A673 (cell line): ENCODE results near the gene KLHL4. TPM values are rescaled to one million over a fixed set of nuclear protein-coding genes. Genes with fewer than 3 reads are reported as not detected.
"Not testable (repeated sequence)": the region's sequence is repeated elsewhere in the genome, so short reads cannot be mapped to it uniquely, and the experiment has no call there.

Experiments used
- Bru-seq: library from RNA; stranded (reverse); fragments of 400-500 nt; gene quantifications from one replicate; lab custom pipeline; 2021; lab: Mats Ljungman, UMichigan
- BruChase-seq, 2 experiments: library from RNA; stranded (reverse); fragments of 400-500 nt; gene quantifications; one replicate each; lab custom pipeline; 2021; lab: Mats Ljungman, UMichigan
- BruUV-seq: library from RNA; stranded (reverse); fragments of 400-500 nt; replicated peaks from 2 replicates; lab custom pipeline; 2021; lab: Mats Ljungman, UMichigan
- CTCF ChIA-PET: fragments of 300-600 bp; sonication (Branson Sonifier 250); formaldehyde crosslinking; loops from one replicate; lab custom pipeline; 2022; ENCODE audit warnings: antibody characterized with exemption; lab: Charles Lee
- POLR2A ChIA-PET: fragments of 300-600 bp; sonication (Branson Sonifier 250); formaldehyde crosslinking; loops from one replicate; lab custom pipeline; 2022; ENCODE audit warnings: antibody characterized with exemption; ENCODE audit not compliant: low non-redundant PET; lab: Charles Lee
- DNase-seq: peaks from one replicate; pipeline ENCODE4 v3.0.0-alpha.2; 2015; ENCODE audit warnings: low spot score
- H3K27ac ChIP-seq: fragments of 200-600 bp; sonication (generic); 2 replicates; pipeline ENCODE4 v1.5.1; 2016; ENCODE audit warnings: mixed run types, low read depth, mild to moderate bottlenecking, mixed read lengths, antibody characterized with exemption, low read length; ENCODE audit not compliant: poor library complexity, severe bottlenecking
- H3K27me3 ChIP-seq: fragments of 200-600 bp; sonication (generic); replicated peaks from 2 replicates; pipeline ENCODE4 v1.6.1; 2017; ENCODE audit warnings: mixed run types, low read depth, mild to moderate bottlenecking, mixed read lengths, antibody characterized with exemption, low read length; ENCODE audit not compliant: insufficient read depth, poor library complexity
- H3K36me3 ChIP-seq: fragments of 200-600 bp; sonication (generic); 2 replicates; pipeline ENCODE4 v1.6.1; 2016; ENCODE audit warnings: mixed run types, mild to moderate bottlenecking, mixed read lengths, antibody characterized with exemption, low read length; ENCODE audit not compliant: insufficient read depth, poor library complexity, severe bottlenecking
- H3K4me1 ChIP-seq: fragments of 200-600 bp; sonication (generic); 2 replicates; pipeline ENCODE4 v1.6.1; 2017; ENCODE audit warnings: mixed run types, mild to moderate bottlenecking, mixed read lengths, antibody characterized with exemption, low read length; ENCODE audit not compliant: insufficient read depth, poor library complexity, severe bottlenecking
- H3K4me3 ChIP-seq: fragments of 200-600 bp; sonication (generic); 2 replicates; pipeline ENCODE4 v1.5.1; 2016; ENCODE audit warnings: low read depth, mixed run types, mild to moderate bottlenecking, mixed read lengths, low read length; ENCODE audit not compliant: poor library complexity, severe bottlenecking
- H3K9me3 ChIP-seq: fragments of 200-600 bp; sonication (generic); 2 replicates; pipeline ENCODE4 v1.6.1; 2016; ENCODE audit warnings: mixed run types, low read depth, mild to moderate bottlenecking, mixed read lengths, antibody characterized with exemption, low read length; ENCODE audit not compliant: poor library complexity, severe bottlenecking
- EZH2 ChIP-seq: fragments of 200-600 bp; sonication (generic); IDR thresholded peaks from 2 replicates; pipeline ENCODE4 v1.6.1; 2017; ENCODE audit warnings: borderline replicate concordance, low read depth, mild to moderate bottlenecking, mixed read lengths, antibody characterized with exemption, low read length; ENCODE audit not compliant: poor library complexity, severe bottlenecking
- intact Hi-C: fragments of 100-400 bp; cut with micrococcal nuclease; formaldehyde crosslinking; loops from one replicate; pipeline ENCODE4 v1.10.0; 2022; ENCODE audit not compliant: unreplicated experiment
- long read RNA-seq: library from polyadenylated mRNA; stranded (forward); transcript quantifications from one replicate; pipeline ENCODE4 v2.0.0, GENCODE V29; 2022
- total RNA-seq: library from RNA; stranded (reverse); gene quantifications from 2 replicates; pipeline ENCODE4 v1.2.3, GENCODE V29; 2021
- TF ChIP-seq, protein P1 (sequence below): fragments of 300-800, 200-600 bp; sonication (generic); conservative IDR thresholded peaks from 2 replicates; pipeline ENCODE4 v1.5.1; 2017; ENCODE audit warnings: low read depth, mild to moderate bottlenecking, antibody characterized with exemption, low read length, moderate library complexity, mixed read lengths

The KLHL4 gene, protein sequence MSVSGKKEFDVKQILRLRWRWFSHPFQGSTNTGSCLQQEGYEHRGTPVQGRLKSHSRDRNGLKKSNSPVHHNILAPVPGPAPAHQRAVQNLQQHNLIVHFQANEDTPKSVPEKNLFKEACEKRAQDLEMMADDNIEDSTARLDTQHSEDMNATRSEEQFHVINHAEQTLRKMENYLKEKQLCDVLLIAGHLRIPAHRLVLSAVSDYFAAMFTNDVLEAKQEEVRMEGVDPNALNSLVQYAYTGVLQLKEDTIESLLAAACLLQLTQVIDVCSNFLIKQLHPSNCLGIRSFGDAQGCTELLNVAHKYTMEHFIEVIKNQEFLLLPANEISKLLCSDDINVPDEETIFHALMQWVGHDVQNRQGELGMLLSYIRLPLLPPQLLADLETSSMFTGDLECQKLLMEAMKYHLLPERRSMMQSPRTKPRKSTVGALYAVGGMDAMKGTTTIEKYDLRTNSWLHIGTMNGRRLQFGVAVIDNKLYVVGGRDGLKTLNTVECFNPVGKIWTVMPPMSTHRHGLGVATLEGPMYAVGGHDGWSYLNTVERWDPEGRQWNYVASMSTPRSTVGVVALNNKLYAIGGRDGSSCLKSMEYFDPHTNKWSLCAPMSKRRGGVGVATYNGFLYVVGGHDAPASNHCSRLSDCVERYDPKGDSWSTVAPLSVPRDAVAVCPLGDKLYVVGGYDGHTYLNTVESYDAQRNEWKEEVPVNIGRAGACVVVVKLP
- total RNA-seq, result 0.13 and 0.34 TPM in 2 replicates
- percentile 23 among the genes with signal in this experiment for Bru-seq, nascent RNA
- BruChase-seq, experiment 1, labeled RNA remaining after a 2-hour chase, result percentile 13 among the genes with signal in this experiment
- BruChase-seq, experiment 2, labeled RNA remaining after a 6-hour chase, result percentile 16 among the genes with signal in this experiment
- long read RNA-seq, result 0 reads

DNA sequence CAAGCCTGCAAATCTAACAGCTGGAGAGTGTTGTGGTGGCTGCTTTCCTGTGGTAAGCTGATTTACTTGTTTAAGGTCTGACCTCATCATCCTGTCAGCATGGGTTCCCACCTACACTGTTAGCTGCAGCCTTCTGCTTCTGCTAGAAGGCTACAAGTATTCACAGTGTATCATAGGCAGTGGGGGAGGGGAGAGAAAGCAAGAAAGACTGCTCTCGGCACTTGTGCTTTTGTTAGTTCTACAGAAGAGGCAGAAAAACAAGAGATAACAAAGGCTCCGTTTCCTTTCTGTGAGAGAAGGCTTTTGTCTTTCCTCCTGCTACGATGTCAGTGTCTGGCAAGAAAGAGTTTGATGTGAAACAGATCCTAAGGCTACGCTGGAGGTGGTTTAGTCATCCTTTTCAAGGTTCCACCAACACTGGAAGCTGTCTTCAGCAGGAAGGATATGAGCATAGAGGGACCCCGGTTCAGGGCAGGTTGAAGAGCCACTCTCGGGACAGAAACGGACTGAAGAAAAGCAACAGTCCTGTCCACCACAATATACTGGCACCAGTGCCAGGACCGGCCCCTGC lies at the start of gene KLHL4:
Gene KLHL4, plus strand, starts transcription at position 232 of the 571 bp plus-strand sequence. Its CDS starts 92 bp downstream, at position 324.
- Histone ChIP-seq H3K4me1 (no peaks in the 10 kb centered on the region), H3K4me3 (no peak within 1 kb of the TSS), H3K27me3 (no peaks in the 10 kb centered on the region), H3K9me3 (no peaks in the 10 kb centered on the region), H3K36me3 (no peaks in the 10 kb centered on the region), H3K27ac (no peak within 1 kb of the TSS)
- no peak for TF ChIP-seq EZH2
- TF ChIP-seq, protein P1, sequence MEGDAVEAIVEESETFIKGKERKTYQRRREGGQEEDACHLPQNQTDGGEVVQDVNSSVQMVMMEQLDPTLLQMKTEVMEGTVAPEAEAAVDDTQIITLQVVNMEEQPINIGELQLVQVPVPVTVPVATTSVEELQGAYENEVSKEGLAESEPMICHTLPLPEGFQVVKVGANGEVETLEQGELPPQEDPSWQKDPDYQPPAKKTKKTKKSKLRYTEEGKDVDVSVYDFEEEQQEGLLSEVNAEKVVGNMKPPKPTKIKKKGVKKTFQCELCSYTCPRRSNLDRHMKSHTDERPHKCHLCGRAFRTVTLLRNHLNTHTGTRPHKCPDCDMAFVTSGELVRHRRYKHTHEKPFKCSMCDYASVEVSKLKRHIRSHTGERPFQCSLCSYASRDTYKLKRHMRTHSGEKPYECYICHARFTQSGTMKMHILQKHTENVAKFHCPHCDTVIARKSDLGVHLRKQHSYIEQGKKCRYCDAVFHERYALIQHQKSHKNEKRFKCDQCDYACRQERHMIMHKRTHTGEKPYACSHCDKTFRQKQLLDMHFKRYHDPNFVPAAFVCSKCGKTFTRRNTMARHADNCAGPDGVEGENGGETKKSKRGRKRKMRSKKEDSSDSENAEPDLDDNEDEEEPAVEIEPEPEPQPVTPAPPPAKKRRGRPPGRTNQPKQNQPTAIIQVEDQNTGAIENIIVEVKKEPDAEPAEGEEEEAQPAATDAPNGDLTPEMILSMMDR, result no peak
- ChIA-PET CTCF (no interaction called here), POLR2A (no interaction called here)
- DNase-seq, result peak; percentile 3
- BruUV-seq, result no TSS peak
- intact Hi-C loops, result no loop called here

DNA sequence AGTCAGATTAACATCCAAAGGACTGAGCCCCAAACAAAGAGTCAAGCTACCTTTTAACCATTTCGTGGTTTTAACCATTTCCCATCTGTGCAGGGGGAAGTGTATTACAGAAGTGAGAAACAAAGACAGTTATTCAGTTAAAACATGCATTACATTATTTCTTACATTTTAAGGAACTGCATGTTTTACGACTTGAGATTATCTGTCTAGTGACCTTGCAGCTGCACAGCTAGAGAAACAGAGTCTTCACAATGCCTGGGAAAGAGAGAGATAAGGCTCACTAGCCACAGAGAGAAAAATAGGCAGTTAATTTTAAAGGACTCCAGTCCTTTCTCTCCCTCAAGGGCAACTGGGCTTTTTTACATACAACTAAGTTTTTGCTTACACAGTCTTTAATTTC lies 48.7 kb upstream of the KLHL4 start:
- Histone ChIP-seq H3K4me3 (no peak overlapping the region), H3K27ac (no peak overlapping the region), H3K36me3 (no peaks in the 10 kb centered on the region), H3K9me3 (no peaks in the 10 kb centered on the region), H3K27me3 (no peaks in the 10 kb centered on the region), H3K4me1 (no peaks in the 10 kb centered on the region)
- DNase-seq, result no peak
- ChIA-PET CTCF (no interaction called here), POLR2A (no interaction called here)
- intact Hi-C loops, result no loop called here
- BruUV-seq, result no TSS peak
- no peak for TF ChIP-seq EZH2
- TF ChIP-seq, protein P1, result no peak

DNA sequence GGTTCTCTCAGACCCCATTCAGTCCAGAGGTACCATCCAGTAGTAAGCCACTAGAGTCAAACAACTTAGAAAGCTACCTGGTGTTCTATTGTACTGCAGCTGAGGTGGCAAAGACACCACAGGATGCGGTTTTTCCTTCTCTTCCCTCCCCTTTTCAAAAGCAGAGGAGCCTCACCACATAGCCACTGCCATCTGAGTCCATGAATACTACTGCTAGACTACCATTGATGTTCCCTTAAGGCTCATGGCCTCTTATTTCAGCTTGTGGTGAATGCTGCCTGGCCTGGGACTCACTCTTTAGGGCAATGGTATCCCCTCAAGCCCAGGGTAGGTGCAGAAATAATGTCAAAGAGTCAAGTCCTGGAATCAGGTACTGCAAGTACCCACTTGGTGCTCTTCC lies 41.8 kb upstream of the KLHL4 start:
- Histone ChIP-seq H3K9me3 (no peaks in the 10 kb centered on the region), H3K36me3 (no peaks in the 10 kb centered on the region), H3K4me3 (no peak overlapping the region), H3K27ac (no peak overlapping the region), H3K4me1 (no peaks in the 10 kb centered on the region), H3K27me3 (no peaks in the 10 kb centered on the region)
- ChIA-PET CTCF (no interaction called here), POLR2A (no interaction called here)
- intact Hi-C loops, result no loop called here
- no peak for DNase-seq
- no TSS peak for BruUV-seq
- TF ChIP-seq, protein P1, result no peak
- no peak for TF ChIP-seq EZH2

DNA sequence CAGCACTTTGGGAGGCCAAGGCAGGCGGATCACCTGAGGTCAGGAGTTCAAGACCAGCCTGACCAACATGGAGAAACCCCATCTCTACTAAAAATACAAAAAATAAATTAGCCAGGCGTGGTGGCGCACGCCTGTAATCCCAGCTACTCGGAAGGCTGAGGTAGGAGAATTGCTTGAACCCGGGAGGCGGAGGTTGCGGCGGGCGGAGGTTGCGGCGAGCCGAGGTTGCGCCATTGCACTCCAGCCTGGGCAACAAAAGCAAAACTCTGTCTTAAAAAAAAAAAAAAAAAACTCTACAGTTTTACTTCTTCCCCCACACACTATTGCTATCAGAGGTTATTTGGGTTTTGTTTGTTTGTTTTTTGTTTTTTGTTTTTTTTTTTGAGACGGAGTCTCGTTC lies 38.9 kb upstream of the KLHL4 start:
- H3K27me3 ChIP-seq, H3K36me3 ChIP-seq, H3K4me1 ChIP-seq, CTCF ChIA-PET, H3K27ac ChIP-seq, DNase-seq, BruUV-seq, H3K4me3 ChIP-seq, POLR2A ChIA-PET, intact Hi-C loops, H3K9me3 ChIP-seq: not testable (repeated sequence)
